Left forelimb (tissue), 1 donor: ENCODE measurements around the gene SLC25A33.

Experiments
- DNase-seq: peaks from one replicate; pipeline ENCODE4 v3.0.0-alpha.2; 2018; ENCODE audit warnings: low spot score

The SLC25A33 gene

DNA sequence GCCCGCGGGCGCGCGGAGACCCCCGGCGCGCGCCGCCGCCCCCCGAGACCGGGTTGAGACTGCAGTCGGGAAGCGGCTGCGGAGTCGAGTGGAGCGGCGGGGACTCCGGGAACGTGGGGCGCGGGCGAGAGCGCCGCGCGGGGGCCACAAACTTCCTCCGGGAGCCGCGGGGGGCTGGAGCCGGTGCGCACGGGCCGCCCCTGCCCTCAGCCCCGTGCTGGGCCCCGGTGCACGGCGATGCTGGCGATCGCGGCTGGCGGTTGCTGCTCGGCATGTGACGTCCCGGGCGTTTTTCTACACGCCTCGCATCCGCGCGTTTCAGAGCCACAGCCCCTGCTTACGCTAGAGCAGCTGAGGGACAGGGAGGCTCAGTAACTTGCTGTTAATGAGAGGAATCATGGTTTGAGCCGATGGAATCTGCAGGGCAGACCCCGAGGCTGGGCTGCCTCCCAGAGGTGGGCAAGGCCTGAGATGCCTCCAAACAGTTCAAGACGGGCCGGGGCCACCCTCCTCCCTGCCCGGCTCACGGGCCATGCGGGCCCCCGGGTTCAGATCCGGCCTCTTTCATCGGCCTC is 50.0 kb downstream of the SLC25A33 start:
- no peak for DNase-seq

- DNase-seq = no peak
Observed at GRCh38 chr1:9589719-9590157, 50.5 kb downstream of the SLC25A33 start.

DNA sequence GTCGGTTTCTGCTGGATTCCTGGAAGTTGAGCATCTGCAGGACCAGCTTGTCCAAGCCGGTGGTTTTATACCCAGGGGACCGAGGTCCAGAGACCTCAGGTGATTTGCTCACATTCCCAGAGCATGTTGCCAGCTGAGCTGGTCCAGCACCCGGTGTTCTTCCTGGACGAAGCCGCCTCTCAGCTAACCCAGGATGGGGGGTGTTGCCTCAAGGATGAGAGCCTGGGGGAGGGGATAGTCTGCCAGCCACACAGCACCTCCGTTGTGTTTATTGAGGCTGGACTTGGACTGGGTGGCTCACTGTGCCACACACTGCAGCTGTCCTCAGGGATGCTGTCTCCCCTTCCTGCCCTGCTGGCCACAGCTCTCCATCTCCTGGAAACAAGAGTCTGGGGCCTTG is 50.9 kb downstream of the SLC25A33 start:
- no peak for DNase-seq

DNA sequence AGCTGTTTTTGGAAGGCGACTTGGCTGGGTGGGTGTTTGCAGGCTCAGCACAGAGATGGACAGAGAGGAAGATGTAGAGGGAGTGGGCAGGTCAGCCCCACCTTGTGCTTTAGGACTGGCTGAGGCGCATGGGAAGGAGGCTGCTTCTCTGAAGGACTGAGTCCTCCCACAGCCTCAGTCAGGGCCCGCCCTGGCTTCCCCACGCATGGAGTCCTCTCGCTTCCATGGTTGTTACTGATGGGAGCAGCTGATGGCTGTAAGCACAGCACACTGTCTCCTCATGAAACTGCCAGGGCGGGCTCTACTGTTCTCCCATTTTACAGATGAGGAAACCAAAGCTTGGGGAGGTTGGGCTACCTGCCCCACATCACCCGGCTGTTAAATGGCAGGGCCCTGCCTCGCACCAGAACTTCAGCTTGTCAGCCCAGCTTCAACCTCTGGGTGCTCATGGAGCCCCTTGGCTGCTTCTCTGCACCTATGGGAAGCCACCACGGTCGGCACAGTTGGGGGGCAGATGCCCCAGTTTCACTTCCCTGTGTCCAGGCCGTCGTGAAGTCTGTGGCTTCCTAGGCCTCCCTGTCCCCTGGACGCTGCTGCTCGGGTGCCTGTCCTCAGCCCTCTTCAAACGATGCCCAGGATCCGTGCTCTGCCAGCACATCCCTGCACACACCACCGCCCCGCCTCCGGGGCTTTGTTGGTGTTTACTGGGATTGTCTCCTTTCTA is 51.8 kb downstream of the SLC25A33 start:
- DNase-seq = no peak

DNA sequence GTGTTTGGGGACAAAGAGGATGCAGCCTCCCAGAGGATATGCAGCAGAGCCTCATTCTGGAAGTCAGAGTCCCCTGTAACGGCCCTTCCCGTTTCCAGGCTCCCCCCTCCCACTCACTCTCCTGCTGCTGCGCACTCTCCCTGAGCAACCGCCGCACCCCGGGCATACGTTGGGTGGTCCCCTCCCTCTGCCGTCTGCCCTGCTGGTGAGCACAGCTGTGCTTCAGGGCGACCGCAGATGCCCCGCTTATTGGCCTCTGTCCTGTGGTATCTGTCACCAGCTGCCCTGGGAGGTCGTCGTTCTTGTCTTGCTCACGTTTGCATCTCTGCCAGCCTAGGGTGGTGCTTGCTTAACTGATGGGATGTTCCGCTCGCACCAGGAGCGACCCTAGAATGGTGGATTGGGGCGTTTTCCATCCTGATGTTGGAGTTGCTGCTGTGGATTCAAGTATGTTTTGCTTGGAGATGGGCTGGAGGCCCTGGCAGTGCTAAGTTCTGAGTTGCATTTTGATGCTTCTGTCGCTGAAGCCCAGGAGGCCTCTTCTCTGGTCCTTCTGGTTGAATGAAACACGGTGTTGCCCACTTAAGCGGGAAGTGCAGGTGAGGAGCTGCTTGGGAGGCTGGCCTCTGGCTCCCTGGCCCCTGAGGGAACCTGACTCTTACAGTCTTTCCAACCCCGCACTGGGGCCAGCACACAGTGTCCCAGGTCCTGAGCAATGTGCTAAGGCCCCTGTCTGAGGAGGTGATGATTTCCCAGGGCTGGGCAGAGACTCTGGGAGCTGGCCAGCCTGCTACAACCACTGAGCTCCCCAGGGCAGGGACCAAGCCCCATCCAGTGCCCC is 52.6 kb downstream of the SLC25A33 start:
- DNase-seq = peak; percentile 64

DNA sequence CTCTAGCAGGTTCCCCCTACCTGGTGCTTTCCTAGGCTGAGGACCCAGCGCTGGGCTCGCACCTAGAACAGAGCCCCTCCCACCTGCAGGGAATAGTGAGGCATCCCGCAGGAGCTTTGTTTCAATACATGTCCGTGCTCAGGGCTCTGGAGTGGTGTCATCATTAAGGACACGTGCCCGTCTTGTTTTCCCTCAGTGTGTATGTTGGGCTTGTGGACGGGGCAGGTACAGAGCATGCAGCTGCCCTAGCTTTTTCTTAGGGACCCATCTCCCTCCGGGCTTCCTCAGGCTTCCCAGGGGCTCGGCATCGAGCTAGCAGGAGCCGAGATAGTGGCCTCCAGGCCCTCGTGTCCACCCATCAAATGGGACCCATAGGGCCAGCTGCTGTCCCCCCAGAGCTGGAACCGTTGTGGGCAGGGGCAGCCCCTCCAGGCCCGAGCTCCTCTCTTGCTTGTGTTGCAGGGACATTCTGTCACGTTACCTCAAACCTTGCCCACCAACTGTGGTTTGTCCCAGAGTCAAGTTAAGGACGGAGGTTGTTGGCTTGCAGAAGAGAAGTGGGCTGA is 53.3 kb downstream of the SLC25A33 start:
- no peak for DNase-seq

DNA sequence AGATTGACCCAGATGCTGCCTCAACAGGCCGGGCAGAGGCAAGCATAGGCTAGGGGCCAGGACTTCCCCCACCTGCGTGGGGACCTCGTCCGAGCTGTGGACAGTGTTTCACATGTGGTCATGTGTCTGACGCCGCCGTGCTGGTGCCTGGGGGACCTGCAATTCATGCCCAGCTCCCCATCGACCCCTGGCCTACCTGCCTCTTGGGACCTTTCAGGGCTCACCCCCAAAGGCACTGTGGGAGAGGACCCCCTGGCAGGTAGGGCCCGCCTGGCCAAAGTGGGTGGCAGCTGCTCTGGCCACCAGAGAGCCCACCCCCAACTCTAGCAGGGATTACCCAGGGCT is 53.9 kb downstream of the SLC25A33 start:
- no peak for DNase-seq

DNA sequence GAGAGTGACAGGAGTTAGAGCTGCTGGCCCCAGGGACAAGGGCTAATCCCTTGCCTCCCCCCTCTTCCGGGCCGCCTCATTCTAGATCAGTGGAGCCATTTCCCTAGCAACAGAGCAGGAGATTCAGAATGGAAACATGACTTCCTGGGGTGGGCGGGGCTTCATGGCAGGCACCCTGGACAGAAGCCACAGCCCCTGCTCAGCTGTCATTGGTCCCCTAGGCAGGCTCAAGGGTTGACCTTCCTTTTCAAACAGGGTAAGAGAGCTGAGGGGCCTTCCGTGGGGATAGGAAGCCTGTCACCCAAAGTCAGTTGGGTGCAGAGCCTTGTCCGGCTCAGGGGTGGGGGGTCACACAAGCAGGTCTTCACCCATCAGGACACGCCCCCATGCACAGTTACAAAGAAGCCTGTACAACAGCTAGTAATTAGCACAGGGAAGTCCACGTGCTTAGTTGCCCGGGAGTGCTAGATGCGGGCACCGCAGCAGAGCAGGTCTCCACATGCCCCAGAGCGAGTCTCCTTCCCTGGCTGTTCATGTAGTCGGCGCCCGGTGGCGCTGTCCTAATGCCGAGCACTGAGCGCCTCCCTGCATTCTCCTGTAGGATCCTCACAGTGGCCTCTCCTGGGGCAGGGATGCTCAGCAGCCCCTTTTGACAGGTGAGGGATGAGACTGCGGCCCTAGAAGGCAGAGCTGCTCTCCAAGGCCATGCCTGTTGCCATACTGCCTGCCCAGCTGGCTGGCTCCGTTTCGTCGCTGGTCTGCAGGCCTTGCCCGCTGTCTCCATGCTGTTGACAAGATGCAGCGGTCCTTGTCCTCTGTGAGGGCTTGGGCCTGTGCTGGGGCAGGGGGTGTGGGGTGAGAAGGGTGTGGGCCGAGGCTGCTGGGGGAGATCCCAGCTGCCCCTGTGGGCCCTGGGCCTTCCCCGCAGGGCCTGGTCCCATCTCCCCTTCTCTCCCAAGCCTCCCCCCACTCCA is 54.5 kb downstream of the SLC25A33 start:
- DNase-seq = no peak

- no peak for DNase-seq
Observed at GRCh38 chr1:9594471-9595155, 55.3 kb downstream of the SLC25A33 start.

- no peak for DNase-seq
Observed at GRCh38 chr1:9595156-9595967, 56.1 kb downstream of the SLC25A33 start.

DNA sequence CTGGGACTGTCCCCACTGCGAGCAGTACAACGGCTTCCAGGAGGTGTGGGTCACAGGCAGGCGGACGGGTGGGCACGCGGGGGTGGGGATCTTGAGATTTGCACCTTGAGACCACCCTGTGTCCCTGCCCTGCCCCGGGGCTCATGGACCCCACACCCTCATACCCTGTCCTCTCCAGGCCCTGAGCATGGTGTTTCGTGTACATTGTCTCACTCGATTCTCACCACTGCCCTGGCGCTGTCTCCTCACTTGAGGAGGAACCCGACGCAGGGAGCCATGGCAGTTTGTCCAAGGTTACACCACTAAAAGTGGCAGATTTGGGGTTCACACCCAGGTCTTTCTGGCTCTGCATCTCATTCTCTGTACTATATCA is 56.7 kb downstream of the SLC25A33 start:
- DNase-seq = no peak

- DNase-seq = no peak
Observed at GRCh38 chr1:9596415-9597123, 57.3 kb downstream of the SLC25A33 start.

GRCh38 chr1:9597361-9598315 is 58.4 kb downstream of the SLC25A33 start:
- no peak for DNase-seq

- no peak for DNase-seq
Observed at GRCh38 chr1:9598316-9598700, 59.0 kb downstream of the SLC25A33 start.

DNA sequence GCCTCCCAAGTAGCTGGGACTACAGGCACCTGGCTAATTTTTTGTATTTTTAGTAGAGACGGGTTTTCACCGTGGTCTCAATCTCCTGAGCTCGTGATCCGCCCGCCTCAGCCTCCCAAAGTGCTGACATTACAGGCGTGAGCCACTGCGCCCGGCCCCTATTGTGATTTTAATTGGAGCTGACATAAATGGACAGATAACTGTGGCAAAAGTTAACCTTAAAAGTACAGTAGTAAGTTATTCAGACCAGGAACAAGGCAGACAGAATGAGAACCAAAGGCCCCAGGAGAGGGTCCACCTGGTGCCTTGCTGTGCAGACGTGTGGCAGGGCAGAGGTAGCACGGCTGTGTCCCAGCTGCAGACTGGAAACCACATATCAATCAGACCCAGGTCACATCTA is 60.5 kb downstream of the SLC25A33 start:
- DNase-seq = no peak

DNA sequence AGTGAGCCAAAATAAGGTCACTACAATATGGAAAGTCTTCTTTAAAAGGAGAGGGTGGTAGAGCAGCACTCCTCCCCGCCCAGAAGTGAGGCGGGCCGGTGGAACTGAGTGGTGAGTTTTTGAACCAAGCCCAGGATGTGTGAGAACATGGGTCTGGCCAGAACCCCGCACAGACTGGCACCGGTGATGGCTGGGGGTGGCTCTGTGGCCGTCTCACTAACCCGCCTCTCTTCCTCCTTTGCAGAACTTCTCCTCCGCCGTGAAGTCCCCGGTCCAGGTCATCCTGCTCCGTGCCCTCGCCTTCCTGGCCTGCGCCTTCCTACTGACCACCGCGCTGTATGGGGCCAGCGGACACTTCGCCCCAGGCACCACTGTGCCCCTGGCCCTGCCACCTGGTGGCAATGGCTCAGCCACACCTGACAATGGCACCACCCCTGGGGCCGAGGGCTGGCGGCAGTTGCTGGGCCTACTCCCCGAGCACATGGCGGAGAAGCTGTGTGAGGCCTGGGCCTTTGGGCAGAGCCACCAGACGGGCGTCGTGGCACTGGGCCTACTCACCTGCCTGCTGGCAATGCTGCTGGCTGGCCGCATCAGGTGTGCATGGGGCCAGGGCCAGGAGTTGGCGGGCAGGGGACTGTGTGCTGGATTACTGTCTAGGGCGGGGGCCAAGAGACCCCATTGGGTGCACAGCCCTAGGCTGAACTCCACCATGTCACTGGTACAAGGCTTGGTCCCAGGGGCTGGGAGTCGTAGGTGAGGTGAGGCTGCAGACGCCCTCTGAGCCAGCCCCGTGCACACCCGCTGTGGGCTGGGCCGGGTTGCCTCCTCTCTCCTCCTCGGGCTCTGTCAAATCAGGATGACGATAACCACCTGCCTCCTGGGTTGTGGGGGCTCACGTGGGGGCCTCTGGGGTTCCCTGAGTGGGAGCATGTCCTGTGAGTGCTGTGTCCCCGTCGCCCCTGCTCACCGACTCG is 61.9 kb downstream of the SLC25A33 start:
- no peak for DNase-seq
